GM19397 (cell line): ENCODE measurements around the gene WDR64.
"Not testable (repeated sequence)": the region's sequence is repeated elsewhere in the genome, so short reads cannot be mapped to it uniquely, and the experiment has no call there.

Experiments used
- ATAC-seq: cut with Tn5 transposase; IDR thresholded peaks from one replicate; pipeline ENCODE4 v1.9.1; 2021; ENCODE audit warnings: mild to moderate bottlenecking, moderate library complexity; ENCODE audit not compliant: unreplicated experiment

The WDR64 gene

GRCh38 chr1:241654641-241655040 is 2.6 kb downstream of the WDR64 start:
- no peak for ATAC-seq

GRCh38 chr1:241658081-241658793 is 6.2 kb downstream of the WDR64 start:
- no peak for ATAC-seq

GRCh38 chr1:241659016-241659415 is 6.9 kb downstream of the WDR64 start:
- ATAC-seq: not testable (repeated sequence)

GRCh38 chr1:241660424-241660972 is 8.4 kb downstream of the WDR64 start:
- ATAC-seq: no peak

GRCh38 chr1:241666419-241666818 is 14.3 kb downstream of the WDR64 start:
- ATAC-seq: no peak

GRCh38 chr1:241672301-241672700 is 20.2 kb downstream of the WDR64 start:
- ATAC-seq: no peak

- no peak for ATAC-seq
Measured at GRCh38 chr1:241674805-241675384, 22.8 kb downstream of the WDR64 start.

- no peak for ATAC-seq
Measured at GRCh38 chr1:241675983-241676382, 23.9 kb downstream of the WDR64 start.

GRCh38 chr1:241677201-241677600 is 25.1 kb downstream of the WDR64 start:
- peak; percentile 83 for ATAC-seq

- no peak for ATAC-seq
Measured at GRCh38 chr1:241678536-241678935, 26.5 kb downstream of the WDR64 start.

- no peak for ATAC-seq
Measured at GRCh38 chr1:241679404-241679803, 27.3 kb downstream of the WDR64 start.

- no peak for ATAC-seq
Measured at GRCh38 chr1:241679961-241680360, 27.9 kb downstream of the WDR64 start.

GRCh38 chr1:241681861-241682448 is 29.9 kb downstream of the WDR64 start:
- ATAC-seq: not testable (repeated sequence)

- no peak for ATAC-seq
Measured at GRCh38 chr1:241682921-241683320, 30.8 kb downstream of the WDR64 start.

- ATAC-seq: no peak
Measured at GRCh38 chr1:241684108-241684507, 32.0 kb downstream of the WDR64 start.

- no peak for ATAC-seq
Measured at GRCh38 chr1:241688940-241689368, 36.9 kb downstream of the WDR64 start.

- ATAC-seq: no peak
Measured at GRCh38 chr1:241695246-241696171, 43.4 kb downstream of the WDR64 start.

GRCh38 chr1:241696172-241696814 is 44.2 kb downstream of the WDR64 start:
- ATAC-seq: no peak

GRCh38 chr1:241696815-241697639 is 44.9 kb downstream of the WDR64 start:
- ATAC-seq: no peak

GRCh38 chr1:241697640-241698018 is 45.5 kb downstream of the WDR64 start:
- no peak for ATAC-seq
